ENCODE measurements around the gene PTPRH. TPM values are rescaled to one million over a fixed set of nuclear protein-coding genes. Genes with fewer than 3 reads are reported as not detected.

PTPRH gene
- total and polyA plus RNA-seq, 9 of the 15 experiments (the other 6 are each of a cell fraction or from before 2014, with no cell fraction given), result 0.87 to 34.3 (median 22.7) TPM

GRCh38 chr19:55166530-55167268 lies 42.6 kb downstream of the PTPRH start, which contains the start of gene DNAAF3 (continued):
- no peak for TF ChIP-seq IRF2 (CRISPR knock-in tag; IDR thresholded peaks at IDR 0.05)
- TF ChIP-seq YY1 (IDR thresholded peaks at IDR 0.05; ENCODE audit: borderline replicate concordance in 1 of 3, control insufficient read depth in 1 of 3, extremely low read depth in 1 of 3, insufficient read depth in 3 of 3, insufficient read length in 1 of 3, insufficient replicate concordance in 2 of 3, low read depth in 1 of 3, low read length in 2 of 3), result peak in 1 of 3 experiments; percentile 45
- no peak for TF ChIP-seq ZNF134 (CRISPR knock-in tag; conservative IDR thresholded peaks at IDR 0.05)
- no peak for TF ChIP-seq ARHGAP35 (IDR thresholded peaks at IDR 0.05; ENCODE audit: partially characterized antibody)
- no peak for TF ChIP-seq HMG20B (CRISPR knock-in tag; IDR thresholded peaks at IDR 0.05)
- peak; percentile 91 for TF ChIP-seq NUFIP1 (IDR thresholded peaks at IDR 0.05; ENCODE audit: partially characterized antibody)
- TF ChIP-seq TAF9B (IDR thresholded peaks at IDR 0.05; ENCODE audit: partially characterized antibody), result no peak
- no peak for TF ChIP-seq PRMT5 (CRISPR knock-in tag; IDR thresholded peaks at IDR 0.05)
- TF ChIP-seq SMARCC2 (IDR thresholded peaks at IDR 0.05; ENCODE audit: low read depth), result no peak
- TF ChIP-seq FOXA3 (CRISPR knock-in tag; conservative IDR thresholded peaks at IDR 0.05 in 1 of 2, IDR thresholded peaks at IDR 0.05 in 1 of 2), result 0 out of 4 replicates have a peak, but pooled peaks of 1 of the 2 experiments have one; percentile 28
- peak; percentile 14; the same call in 1 of the 2 replicates for TF ChIP-seq TFE3 (CRISPR knock-in tag; IDR thresholded peaks at IDR 0.05)
- TF ChIP-seq EP300 (IDR thresholded peaks at IDR 0.05; ENCODE audit: low read length), result no peak
- no peak for TF ChIP-seq ZNF766 (CRISPR knock-in tag; conservative IDR thresholded peaks at IDR 0.05)
- TF ChIP-seq NEUROD1 (IDR thresholded peaks at IDR 0.05; ENCODE audit: borderline replicate concordance, low read depth, low read length, partially characterized antibody), result peak; percentile 95
- TF ChIP-seq ZNF354B (CRISPR knock-in tag; IDR thresholded peaks at IDR 0.05), result no peak
- TF ChIP-seq ZNF609 (CRISPR knock-in tag; IDR thresholded peaks at IDR 0.05; ENCODE audit: borderline replicate concordance), result no peak
- TF ChIP-seq FOSL1 (tag; conservative IDR thresholded peaks at IDR 0.05), result no peak
- TF ChIP-seq SREBF1 (IDR thresholded peaks at IDR 0.05; ENCODE audit: borderline replicate concordance, low read depth, low read length), result peak; percentile 77; the same call in 1 of the 2 replicates
- no peak for TF ChIP-seq TRIM28 (IDR thresholded peaks at IDR 0.05)
- no peak for TF ChIP-seq ZNF280B (CRISPR knock-in tag; IDR thresholded peaks at IDR 0.05)

Data from K562 (cell line).